CD14-positive monocyte (primary cell): ENCODE results near the gene ZNF440. TPM values are rescaled to one million over a fixed set of nuclear protein-coding genes. Genes with fewer than 3 reads are reported as not detected.
A peak's percentile ranks its signal among the peaks of the same experiment; 100 is the strongest.

Experiments used
- DNase-seq, 3 donors: peaks; one replicate each; pipeline ENCODE4 v3.0.0-alpha.2; 2011 to 2022
- H2AFZ ChIP-seq: 2 replicates; pipeline ENCODE4 v1.6.0; 2012; ENCODE audit warnings: mild to moderate bottlenecking, low read depth, low read length, inconsistent platforms; ENCODE audit not compliant: insufficient read depth, poor library complexity, severe bottlenecking
- H3K27ac ChIP-seq, 2 donors: 1 replicate in 1 of 2; 2 replicates in 1 of 2; pipeline ENCODE4 v1.5.1; 2012 to 2013; ENCODE audit warnings: low read length in 2 of 2, control low read depth in 1 of 2, inconsistent platforms in 1 of 2, low read depth in 1 of 2, mild to moderate bottlenecking in 1 of 2
- H3K27me3 ChIP-seq, 2 donors: one replicate each; pipeline versions ENCODE4 v1.6.0 to v1.6.1; 2011 to 2013; ENCODE audit warnings: low read length in 2 of 2; ENCODE audit not compliant: control insufficient read depth in 2 of 2, insufficient read depth in 2 of 2
- H3K36me3 ChIP-seq, 2 donors: replicated peaks in 1 of 2; 1 replicate in 1 of 2; 2 replicates in 1 of 2; pipeline versions ENCODE4 v1.5.1 to v1.6.1; 2012 to 2013; ENCODE audit warnings: low read length in 2 of 2, control low read depth in 1 of 2, inconsistent platforms in 1 of 2, mild to moderate bottlenecking in 1 of 2; ENCODE audit not compliant: insufficient read depth in 2 of 2, control insufficient read depth in 1 of 2
- H3K4me1 ChIP-seq, 2 donors: 1 replicate in 1 of 2; 2 replicates in 1 of 2; pipeline versions ENCODE4 v1.5.1 to v1.6.1; 2012 to 2013; ENCODE audit warnings: low read length in 2 of 2, control low read depth in 1 of 2, inconsistent platforms in 1 of 2, mild to moderate bottlenecking in 1 of 2, moderate library complexity in 1 of 2; ENCODE audit not compliant: insufficient read depth in 2 of 2, control insufficient read depth in 1 of 2
- H3K4me2 ChIP-seq: replicated peaks from 2 replicates; pipeline ENCODE3; 2012; ENCODE audit warnings: low read length, moderate library complexity, mild to moderate bottlenecking; ENCODE audit not compliant: poor library complexity, severe bottlenecking; ENCODE audit errors: extremely low read depth
- H3K4me3 ChIP-seq, 3 experiments: fragments of 200-600 bp in 1 of 3; sonication (generic) in 1 of 3; replicated peaks in 1 of 3; 1 replicate in 2 of 3; 2 replicates in 1 of 3; pipeline ENCODE4 v1.5.1; 2011 to 2013; ENCODE audit warnings: low read length in 3 of 3, mild to moderate bottlenecking in 3 of 3, control low read depth in 2 of 3, low read depth in 2 of 3, inconsistent platforms in 1 of 3, moderate library complexity in 1 of 3
- H3K79me2 ChIP-seq: 2 replicates; pipeline ENCODE4 v1.6.0; 2012; ENCODE audit warnings: mild to moderate bottlenecking, control low read depth, inconsistent platforms, low read length, moderate library complexity; ENCODE audit not compliant: insufficient read depth
- H3K9ac ChIP-seq: 2 replicates; pipeline ENCODE4 v1.6.0; 2017; ENCODE audit warnings: low read length, mild to moderate bottlenecking; ENCODE audit not compliant: insufficient read depth, poor library complexity, severe bottlenecking
- H3K9me3 ChIP-seq, 2 donors: replicated peaks in 1 of 2; 1 replicate in 1 of 2; 2 replicates in 1 of 2; pipeline versions ENCODE4 v1.5.1 to v1.6.1; 2012 to 2013; ENCODE audit warnings: low read length in 2 of 2, control low read depth in 1 of 2; ENCODE audit not compliant: control insufficient read depth in 1 of 2, insufficient read depth in 1 of 2
- H4K20me1 ChIP-seq: 2 replicates; pipeline ENCODE4 v1.6.0; 2012; ENCODE audit warnings: mild to moderate bottlenecking, low read length, control low read depth, moderate library complexity; ENCODE audit not compliant: insufficient read depth
- H3K27ac Mint-ChIP-seq, 7 donors: one replicate each; pipeline ENCODE4 v1.8.0; 2020; ENCODE audit warnings: mild to moderate bottlenecking in 7 of 7, mixed read lengths in 7 of 7, moderate library complexity in 6 of 7, inconsistent platforms in 2 of 7
- H3K27me3 Mint-ChIP-seq, 3 donors: one replicate each; pipeline ENCODE4 v1.8.0; 2021 to 2022; ENCODE audit warnings: low read depth in 3 of 3, mild to moderate bottlenecking in 3 of 3, mixed read lengths in 3 of 3, moderate library complexity in 3 of 3, inconsistent platforms in 1 of 3
- H3K36me3 Mint-ChIP-seq, 2 donors: one replicate each; pipeline ENCODE4 v1.8.0; 2020; ENCODE audit warnings: mixed read lengths in 2 of 2, inconsistent platforms in 1 of 2, mild to moderate bottlenecking in 1 of 2
- H3K4me1 Mint-ChIP-seq: one replicate; pipeline ENCODE4 v1.8.0; 2020; ENCODE audit warnings: mild to moderate bottlenecking, mixed read lengths
- H3K4me3 Mint-ChIP-seq, 2 donors: one replicate each; pipeline ENCODE4 v1.8.0; 2020; ENCODE audit warnings: mild to moderate bottlenecking in 2 of 2, mixed read lengths in 2 of 2, moderate library complexity in 1 of 2
- H3K9me3 Mint-ChIP-seq, 7 donors: one replicate each; pipeline ENCODE4 v1.8.0; 2020 to 2022; ENCODE audit warnings: mixed read lengths in 7 of 7, mild to moderate bottlenecking in 6 of 7, moderate library complexity in 6 of 7, inconsistent platforms in 2 of 7
- WGBS: methylation state at CpG from one replicate; pipeline ENCODE4 v1.1.5; 2013; ENCODE audit warnings: missing lambda C conversion rate; ENCODE audit not compliant: insufficient coverage; 5-methylcytosine and 5-hydroxymethylcytosine counted together
- intact Hi-C, 2 donors: fragments of 100-400 bp; cut with micrococcal nuclease; formaldehyde crosslinking; loops; one replicate each; pipeline versions ENCODE4 v1.15.0 to v1.15.1; 2023
- polyA plus RNA-seq, 3 donors: library from polyadenylated mRNA; depleted of rRNA in 1 of 3; unstranded in 2 of 3; stranded (reverse) in 1 of 3; fragments of 300-500 nt in 2 of 3; fragments of >200 nt in 1 of 3; fragmentation: Illumina TruSeq in 2 of 3; gene quantifications; 1 replicate in 2 of 3; 2 replicates in 1 of 3; pipeline ENCODE4 v1.2.3, GENCODE V29; 2012 to 2021
- TF ChIP-seq, protein P1 (sequence below): fragments of 200-600 bp; IDR thresholded peaks from one replicate; pipeline ENCODE4 v1.8.0; 2022; ENCODE audit warnings: antibody characterized with exemption, mild to moderate bottlenecking

Gene ZNF440
- polyA plus RNA-seq, 3 donors = 2.4 to 4.1 (median 3.4) TPM

GRCh38 chr19:11806354-11807098 lies 7.5 kb upstream of the ZNF440 start:
- Histone ChIP-seq H3K79me2 (no peaks in the 10 kb centered on the region), H3K9me3 (peaks cover 52 to 72% of the 10 kb centered on the region in 2 donors), H4K20me1 (no peaks in the 10 kb centered on the region), H3K4me3 (no peak overlapping the region), H3K4me1 (no peaks in the 10 kb centered on the region), H2AFZ (no peak overlapping the region), H3K9ac (no peak overlapping the region), H3K27me3 (no peaks in the 10 kb centered on the region), H3K4me2 (no peak overlapping the region), H3K27ac (no peak overlapping the region), H3K36me3 (peaks cover 0 to 24% of the 10 kb centered on the region in 2 donors)
- H3K27ac Mint-ChIP-seq = no peak overlapping the region
- H3K4me3 Mint-ChIP-seq = no peak overlapping the region
- WGBS = 98% methylated on average over 8 of the region's 11 CpGs
- TF ChIP-seq, protein P1, sequence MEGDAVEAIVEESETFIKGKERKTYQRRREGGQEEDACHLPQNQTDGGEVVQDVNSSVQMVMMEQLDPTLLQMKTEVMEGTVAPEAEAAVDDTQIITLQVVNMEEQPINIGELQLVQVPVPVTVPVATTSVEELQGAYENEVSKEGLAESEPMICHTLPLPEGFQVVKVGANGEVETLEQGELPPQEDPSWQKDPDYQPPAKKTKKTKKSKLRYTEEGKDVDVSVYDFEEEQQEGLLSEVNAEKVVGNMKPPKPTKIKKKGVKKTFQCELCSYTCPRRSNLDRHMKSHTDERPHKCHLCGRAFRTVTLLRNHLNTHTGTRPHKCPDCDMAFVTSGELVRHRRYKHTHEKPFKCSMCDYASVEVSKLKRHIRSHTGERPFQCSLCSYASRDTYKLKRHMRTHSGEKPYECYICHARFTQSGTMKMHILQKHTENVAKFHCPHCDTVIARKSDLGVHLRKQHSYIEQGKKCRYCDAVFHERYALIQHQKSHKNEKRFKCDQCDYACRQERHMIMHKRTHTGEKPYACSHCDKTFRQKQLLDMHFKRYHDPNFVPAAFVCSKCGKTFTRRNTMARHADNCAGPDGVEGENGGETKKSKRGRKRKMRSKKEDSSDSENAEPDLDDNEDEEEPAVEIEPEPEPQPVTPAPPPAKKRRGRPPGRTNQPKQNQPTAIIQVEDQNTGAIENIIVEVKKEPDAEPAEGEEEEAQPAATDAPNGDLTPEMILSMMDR = no peak
- H3K36me3 Mint-ChIP-seq = peaks cover 13 to 23% of the 10 kb centered on the region in 2 donors
- DNase-seq = no peak
- intact Hi-C loops = no loop called here
- peaks cover 37 to 77% (median 66%) of the 10 kb centered on the region in 7 donors for H3K9me3 Mint-ChIP-seq
- H3K4me1 Mint-ChIP-seq = no peaks in the 10 kb centered on the region
- peaks cover 0 to 2% (median 0%) of the 10 kb centered on the region in 3 donors for H3K27me3 Mint-ChIP-seq

- intact Hi-C loops = no loop called here
- Histone ChIP-seq H3K9ac (no peak overlapping the region), H3K36me3 (peaks cover 0 to 24% of the 10 kb centered on the region in 2 donors), H3K4me1 (no peaks in the 10 kb centered on the region), H3K27me3 (no peaks in the 10 kb centered on the region), H2AFZ (no peak overlapping the region), H3K9me3 (peaks cover 52 to 69% of the 10 kb centered on the region in 2 donors), H3K79me2 (no peaks in the 10 kb centered on the region), H4K20me1 (no peaks in the 10 kb centered on the region), H3K4me3 (peak overlapping the region in 1 of 3 experiments; percentile 20), H3K4me2 (no peak overlapping the region), H3K27ac (no peak overlapping the region)
- Mint-ChIP-seq H3K9me3 (peaks cover 37 to 77% (median 66%) of the 10 kb centered on the region in 7 donors), H3K36me3 (peaks cover 13 to 23% of the 10 kb centered on the region in 2 donors), H3K27me3 (peaks cover 0 to under 1% (median 0%) of the 10 kb centered on the region in 3 donors), H3K4me1 (no peaks in the 10 kb centered on the region), H3K4me3 (no peak overlapping the region), H3K27ac (no peak overlapping the region)
- no peak for DNase-seq
- WGBS = no CpG with 5 or more reads among the region's 2 CpGs
- TF ChIP-seq, protein P1 = no peak
Observed at GRCh38 chr19:11807099-11807380, 7.0 kb upstream of the ZNF440 start.
